GM18870 (cell line): ENCODE measurements around the gene PMEPA1.

Experiments used
- ATAC-seq: cut with Tn5 transposase; IDR thresholded peaks from one replicate; pipeline ENCODE4 v1.9.1; 2021; ENCODE audit warnings: moderate library complexity; ENCODE audit not compliant: unreplicated experiment

PMEPA1 gene

DNA sequence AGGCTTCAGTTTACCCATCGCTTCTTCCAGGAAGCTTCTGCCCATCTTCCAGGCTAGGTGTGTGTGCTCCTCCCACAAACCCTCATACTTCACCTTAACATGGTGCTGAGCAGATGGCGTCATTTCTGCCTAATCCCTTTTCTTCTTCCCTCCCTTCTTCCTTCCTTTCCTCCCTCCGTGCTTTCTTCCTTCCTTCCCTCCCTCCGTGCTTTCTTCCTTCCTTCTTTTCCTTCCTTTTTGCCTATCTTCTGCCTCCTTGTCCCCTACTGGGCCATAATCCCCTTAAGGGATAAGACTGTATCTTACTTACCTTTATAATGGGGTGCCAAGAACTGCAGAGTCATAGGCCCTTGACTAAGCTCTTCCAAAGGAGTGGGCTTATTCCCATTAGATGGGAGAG is 27.5 kb upstream of the PMEPA1 start:
- no peak for ATAC-seq

DNA sequence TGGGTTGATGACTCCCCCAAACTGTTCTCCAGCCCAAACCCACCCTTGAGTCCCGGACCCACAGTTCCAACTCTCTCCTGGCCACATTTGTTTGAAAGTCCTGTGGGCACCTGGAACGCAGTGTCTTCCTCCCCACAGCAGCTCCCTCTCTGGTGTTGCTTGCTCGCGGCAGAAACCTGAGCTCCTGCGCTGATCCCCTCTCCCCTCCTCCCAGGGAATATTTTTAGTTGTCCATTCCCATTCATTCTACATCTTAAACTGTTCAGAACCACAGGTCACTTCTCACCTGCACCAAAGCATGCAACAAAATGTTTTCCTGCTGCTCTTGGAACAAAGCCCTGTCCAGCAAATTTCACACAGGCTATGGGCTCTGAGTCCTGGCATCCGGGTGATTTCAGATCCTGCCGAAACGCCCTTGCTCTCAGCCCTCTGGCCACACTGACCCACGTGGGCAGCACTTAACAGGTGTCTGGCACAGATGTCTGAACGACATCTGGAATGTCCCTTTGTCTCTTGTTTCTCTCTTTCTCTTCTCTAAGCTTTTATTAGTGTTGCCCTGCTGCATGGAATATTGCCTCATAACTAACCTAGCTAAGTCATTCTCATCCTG is 27.0 kb upstream of the PMEPA1 start:
- ATAC-seq, result no peak

DNA sequence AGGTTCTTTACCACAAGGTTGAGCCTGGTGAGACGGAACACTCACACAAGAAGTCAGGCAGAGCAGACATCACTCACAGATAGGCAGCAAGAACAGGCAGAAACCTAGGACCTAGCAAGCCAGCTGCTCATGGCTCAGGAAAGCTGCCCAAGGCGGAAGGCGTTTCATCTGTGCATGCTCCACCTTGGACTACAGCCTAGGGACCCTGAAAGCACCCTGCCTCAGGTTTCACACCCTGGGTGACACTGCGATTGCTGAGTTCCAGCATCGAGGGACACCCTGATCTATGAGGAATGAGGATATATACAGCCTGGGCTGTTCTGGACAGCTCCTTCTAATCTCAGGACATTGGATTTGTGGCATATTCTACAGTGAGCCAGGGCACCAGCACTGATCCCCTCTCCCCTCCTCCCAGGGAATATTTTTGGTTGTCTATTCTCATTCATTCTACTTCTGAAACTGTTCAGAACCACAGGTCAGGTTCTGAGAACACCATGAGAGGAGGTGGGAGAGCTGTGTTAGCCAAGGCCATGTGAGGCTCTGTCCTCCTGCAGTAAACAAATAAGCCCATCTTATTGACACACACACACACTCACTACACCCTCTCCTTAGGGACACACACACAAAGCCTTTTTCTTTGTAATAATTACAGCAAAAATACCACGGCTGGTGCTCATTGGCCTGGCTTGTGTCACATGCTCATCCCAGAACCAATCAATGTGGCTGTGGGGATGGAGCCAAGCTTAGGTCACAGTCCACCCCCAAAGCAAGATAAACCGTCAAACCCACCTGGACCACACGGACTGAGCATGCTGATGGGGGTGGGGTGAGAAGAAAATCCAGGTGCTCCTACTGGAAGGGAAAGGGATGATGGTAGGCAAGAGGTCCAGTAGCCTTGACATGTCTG is 26.3 kb upstream of the PMEPA1 start:
- no peak for ATAC-seq

DNA sequence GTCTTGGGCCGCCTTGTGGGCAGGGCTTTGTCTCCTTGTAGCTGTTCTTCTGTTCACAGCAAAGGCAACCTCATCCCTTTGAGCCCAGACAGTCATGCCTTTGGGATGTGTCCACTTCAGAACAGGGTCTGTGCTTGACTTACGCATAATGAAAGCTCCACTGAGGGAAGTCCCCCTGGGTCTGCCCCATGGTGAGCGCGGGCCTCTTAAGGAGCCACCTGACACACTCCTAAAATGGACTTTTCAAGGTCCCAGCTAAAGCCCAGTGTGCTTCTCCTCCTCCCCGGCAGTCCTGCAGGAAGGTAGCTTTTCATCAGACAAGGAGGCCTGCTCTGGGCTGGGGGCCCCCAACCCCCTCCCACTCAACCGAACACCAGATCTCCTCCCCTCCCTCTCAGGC is 24.9 kb upstream of the PMEPA1 start:
- no peak for ATAC-seq

DNA sequence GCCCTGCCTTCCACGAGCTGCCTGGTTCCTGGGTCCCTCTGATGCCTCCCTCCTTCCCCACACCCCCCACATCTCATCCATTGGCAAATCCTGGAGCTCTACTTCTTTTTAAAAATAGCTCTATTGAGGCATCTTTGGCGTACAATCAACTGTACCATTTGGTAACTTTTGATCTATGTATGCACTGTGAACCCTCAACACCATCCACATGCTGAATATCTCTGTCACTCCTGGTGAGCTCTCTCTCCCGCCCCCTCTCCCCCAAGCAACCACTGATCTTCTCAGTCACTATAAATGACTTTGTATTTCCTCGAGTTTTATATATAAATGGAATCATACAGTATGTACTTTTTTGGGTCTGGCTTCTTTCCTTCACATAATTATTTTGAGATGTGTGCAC is 22.4 kb upstream of the PMEPA1 start:
- no peak for ATAC-seq

DNA sequence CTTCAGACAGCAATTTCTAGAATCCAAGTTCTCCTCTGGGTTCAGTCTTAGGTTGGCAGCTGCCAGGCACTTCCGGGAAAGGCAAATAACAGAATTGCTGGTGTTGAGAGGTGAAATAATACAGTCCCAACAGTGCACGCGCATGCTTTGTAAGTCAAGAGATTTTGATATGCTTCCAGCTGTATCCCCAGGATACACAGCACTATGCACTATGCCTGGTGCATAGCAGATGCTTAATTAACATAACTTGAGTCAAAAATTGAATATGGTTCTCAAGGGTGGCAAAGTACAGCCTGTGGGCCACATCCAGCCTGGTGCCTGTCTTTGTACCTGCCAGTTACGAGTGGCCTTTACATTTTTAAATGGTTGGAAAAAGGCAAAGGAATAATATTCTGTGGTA is 18.9 kb upstream of the PMEPA1 start:
- no peak for ATAC-seq

DNA sequence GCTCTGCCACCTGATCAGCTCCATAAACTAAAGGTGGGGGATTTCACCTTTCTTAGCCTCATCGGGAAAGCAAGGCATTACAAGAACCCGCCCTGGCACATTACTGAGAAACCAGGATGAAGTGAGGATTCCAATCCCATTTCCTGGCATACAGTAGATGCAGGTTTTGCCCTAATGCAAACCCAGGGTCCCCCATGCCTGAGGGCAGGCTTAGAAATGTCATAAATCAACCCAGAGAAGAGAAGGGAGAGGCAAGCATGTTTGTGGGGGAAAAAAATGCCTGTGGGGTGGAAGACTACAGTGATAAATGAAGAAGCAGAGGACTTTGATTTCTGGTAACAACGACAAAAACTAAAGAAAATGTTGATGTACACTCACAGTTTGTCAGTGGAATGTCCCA is 18.0 kb upstream of the PMEPA1 start:
- ATAC-seq, result no peak

DNA sequence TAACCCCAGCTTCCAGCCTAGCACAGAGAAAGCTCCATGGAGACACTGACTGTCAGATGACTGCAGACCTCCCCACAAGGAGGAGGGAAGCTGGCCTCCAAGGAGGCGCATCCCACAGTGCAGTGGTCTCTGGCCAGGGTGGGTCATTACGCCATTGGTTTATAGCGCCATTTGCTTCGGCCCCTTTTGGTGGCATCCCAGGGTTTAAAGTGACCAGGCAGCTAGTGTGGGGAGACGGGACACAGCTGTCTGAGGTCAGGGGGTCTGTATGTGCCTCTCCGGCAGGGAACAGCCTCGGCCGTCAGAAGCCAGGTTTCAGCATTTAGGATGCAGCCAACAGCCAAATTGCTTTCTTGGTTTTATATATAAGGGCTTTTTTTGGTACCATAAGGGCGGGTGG is 15.8 kb upstream of the PMEPA1 start:
- ATAC-seq, result no peak

DNA sequence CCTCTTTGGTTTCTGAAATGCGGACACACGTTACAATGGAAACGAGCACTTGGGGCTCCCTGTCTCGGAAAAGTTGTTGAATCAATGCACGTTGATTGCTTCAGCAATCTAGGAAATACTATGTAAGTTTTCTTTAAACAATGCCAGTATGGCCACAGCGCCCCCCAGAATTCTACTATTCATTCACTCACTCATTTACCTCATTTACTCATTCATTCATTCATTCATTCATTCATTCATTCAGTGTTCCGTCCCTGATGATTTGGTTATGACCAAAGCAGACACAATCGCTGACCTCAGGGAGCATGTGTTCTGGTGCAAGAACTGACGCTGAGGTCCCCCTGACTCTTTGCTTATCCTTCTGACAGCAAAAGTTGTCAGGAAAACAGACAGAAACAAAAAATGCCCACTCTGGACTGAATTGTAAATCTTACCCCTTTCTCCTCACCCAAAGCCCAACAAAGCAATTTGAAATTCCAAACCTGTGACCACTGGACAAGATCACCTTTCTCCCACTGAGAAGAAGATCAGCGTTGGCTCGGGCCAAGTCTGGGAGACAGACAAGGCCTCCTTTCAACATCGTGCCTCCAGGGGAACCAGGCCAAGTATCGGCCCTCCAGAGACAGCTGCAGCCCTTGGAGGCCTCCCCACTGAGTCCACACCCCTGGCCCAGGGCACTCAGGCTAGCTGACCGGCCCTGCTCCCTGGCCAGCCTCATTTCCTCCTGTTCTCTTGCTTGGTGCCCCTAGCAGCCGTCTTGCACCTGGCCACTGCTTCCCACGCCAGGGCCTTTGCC is 15.0 kb upstream of the PMEPA1 start:
- ATAC-seq, result no peak

DNA sequence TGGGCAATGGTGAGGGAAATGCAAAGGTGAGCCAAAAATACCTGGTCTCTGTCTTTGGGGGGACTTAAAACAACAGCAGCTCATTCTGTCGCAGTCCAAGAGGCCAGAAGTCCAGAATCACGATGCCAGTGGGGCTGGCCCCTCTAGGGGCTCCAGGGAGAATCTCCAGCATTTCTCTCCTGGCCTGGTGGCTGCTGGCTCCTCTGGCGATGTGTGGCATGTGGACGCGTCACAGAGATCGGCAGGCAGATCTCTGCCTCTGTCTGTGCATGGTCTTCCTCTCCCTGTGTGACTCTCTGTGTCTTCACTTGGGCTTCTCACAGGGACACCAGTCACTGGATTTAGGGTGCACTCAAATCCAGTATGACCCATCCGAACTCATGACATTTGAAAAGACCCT is 14.0 kb upstream of the PMEPA1 start:
- ATAC-seq, result no peak

DNA sequence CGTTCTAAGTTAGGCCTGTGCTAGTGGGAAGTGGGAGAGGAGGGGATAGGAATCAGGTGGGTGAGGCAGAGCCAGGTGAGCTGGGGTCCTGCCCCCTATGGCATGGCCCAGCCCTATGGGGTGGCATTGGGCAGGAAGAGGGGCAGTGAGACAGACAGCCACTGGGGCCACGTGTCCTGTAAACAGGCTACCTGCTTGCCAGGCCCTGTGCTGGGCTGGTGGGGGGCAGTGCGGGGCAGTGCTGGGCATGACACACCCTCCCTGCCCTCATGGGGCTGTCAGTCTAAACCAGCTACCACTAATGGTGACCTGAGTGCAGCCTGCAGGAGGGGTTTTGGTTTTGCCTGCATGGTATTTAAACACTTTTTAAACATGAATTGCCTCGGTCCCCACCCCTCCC is 10.1 kb upstream of the PMEPA1 start:
- no peak for ATAC-seq

DNA sequence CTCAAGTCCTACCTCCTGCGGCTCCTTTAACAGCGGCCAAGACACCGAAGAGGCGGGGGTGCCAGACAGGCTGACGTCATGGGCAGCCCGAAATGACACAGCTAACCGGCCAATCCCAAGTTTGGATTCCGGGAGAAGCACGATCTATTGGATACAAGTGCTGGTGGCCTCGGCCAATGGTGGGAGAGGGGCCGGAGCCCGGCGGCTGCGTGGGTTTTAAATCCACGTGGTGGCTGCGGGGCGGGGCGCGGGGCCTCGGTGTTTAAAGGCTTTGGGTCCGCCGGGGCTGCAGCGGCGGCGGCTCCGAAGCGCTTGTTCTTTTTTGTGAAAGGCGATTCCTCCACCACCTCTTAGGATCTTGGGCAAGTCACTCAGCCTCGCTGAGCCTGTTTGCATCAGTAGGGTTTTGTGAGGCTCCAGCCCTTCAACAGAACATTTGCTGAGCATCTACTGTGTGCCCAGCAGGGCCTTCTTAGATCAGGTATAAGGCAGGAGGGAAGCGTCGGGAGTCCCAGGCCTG is 8.7 kb upstream of the PMEPA1 start:
- peak; percentile 93 for ATAC-seq

DNA sequence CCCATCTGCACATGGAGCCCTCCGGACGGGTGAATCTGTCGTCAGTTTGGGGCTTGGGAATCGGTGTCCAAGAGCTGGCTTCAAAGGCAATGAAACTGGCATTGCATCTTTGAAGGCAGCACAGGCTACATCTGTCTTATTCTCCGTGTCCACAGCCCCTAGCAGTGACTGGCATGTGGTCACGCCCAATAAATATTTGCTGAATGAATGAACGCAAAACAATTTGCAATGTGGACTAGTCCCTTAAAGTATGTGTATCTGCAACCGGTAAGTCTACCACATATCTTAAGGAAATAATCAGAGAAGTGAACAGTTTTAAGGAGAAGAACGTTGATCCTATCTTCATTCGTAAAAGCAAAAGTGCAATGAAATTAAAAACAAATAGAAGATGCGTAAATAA is 8.0 kb upstream of the PMEPA1 start:
- no peak for ATAC-seq

DNA sequence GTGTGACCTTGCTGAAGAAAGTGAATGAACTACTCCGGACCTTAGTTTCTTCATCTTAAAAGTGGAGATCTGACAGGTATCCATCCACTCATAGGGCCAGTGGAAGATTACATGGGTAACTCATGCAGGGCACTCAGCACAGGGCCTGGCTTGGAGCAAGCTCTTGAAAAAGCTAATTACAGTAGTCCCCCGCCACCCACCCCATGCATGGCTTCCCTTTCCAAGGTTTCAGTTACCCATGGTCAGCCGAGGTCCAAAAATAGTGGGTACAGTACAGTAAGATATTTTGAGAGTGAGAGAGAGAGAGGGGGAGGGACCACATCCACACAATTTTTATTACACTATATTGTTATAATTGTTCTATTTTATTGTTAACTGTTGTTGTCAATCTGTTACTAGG is 7.1 kb upstream of the PMEPA1 start:
- ATAC-seq, result no peak

DNA sequence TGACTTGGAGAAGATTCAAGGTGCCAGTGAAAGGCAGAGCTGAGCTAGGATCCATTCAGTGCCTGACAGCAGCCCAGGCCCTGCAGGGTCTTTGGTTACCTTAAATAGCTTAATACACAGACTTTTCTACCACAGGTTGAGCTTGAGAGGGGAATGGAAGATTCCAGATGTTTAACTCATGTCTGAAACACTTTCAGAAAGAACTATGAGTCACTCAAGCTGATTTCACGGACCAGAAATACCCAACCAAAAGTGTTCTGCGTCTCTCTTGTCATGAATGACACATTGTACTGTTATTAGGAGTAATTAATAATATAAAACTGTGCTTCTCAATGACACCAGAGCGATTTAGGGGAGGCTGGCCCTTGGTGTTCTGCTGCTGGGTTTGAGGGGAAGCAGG is 6.4 kb upstream of the PMEPA1 start:
- no peak for ATAC-seq

DNA sequence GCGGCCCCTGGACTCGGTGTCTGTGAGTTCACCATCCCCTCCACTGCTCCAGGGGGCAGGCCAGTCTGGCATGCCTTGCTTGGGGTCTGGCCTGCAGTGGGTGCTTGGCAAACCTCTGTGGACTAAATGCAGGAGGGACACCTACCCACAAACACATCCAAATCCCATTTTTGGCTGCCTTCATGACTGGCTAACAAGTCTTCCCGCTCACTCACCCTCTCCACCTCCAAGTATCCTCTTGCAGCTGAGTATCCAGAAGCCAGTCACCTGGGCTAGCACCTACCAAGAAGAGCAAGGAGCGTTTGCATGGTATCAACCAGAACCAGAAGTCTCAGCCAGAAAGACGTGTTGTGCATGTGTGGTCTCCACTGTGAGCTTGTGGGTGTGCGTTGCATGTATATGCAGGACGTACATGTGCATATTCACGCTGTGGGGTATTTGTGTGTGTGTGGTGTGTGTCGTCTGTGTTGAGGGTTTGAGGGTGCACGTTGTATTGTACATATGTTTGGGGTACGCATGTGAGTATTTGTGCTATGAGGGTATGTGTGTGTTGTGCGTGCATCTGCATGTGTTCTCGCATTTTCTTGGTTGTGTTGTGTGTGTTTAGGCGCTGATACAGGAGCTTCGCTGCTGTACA is 5.6 kb upstream of the PMEPA1 start:
- no peak for ATAC-seq

DNA sequence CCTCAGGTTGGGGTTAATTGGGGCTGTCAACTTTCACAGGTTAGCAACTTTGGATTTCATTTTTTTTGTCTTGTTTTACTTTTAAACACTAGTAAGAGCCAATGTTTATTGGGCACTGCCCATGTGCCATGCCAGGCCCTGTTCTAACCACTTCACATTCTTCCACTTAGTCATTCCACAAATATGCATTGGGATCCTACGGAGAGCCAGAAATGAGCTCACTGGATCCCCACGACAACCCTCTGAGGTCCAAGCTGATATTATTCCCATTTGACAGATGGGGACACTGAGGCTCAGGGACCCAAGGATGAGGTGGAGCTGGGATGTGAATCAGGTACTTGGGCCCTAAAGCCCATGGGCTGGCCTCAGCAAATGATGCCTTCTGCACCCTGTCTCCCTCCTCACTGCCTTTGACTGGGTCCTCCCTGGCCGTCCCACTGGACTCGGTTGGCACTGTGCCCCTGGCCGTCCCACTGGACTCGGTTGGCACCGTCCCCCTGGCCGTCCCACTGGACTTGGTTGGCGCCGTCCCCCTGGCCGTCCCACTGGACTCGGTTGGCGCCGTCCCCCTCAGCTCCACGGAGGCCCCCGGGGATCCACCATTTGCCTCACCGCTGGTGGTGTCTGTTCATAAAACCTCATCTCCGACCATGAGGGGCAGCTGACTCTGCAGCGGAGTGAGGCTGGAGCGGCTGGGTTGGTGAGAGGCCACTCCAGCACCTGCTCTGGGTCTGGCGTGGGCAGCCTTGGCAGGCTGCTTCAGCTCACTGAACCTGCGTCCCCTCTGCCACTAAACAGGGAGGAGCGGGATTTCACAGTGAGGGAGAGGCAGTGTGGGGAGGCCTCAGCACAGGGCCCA is 4.8 kb upstream of the PMEPA1 start:
- no peak for ATAC-seq

DNA sequence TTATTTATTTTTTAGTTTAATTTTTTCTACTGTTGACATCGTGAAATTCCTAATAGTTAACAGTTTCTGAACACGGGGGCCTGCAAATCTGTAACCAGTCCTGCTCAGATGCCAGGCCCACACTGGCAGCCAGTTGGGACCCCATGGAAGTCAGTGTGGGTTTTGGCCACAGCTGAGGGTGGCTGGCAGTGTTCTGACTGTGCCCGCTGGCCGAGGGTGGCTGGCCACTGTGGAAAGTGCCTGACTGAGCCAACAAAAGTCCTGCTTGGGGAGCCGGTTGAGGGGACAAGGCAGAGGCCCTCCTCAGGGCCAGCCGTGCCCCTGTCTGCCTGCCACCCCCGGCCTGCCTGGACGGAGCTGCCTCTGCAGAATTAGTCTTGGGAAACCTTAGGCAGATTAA is 4.1 kb upstream of the PMEPA1 start:
- ATAC-seq, result no peak

DNA sequence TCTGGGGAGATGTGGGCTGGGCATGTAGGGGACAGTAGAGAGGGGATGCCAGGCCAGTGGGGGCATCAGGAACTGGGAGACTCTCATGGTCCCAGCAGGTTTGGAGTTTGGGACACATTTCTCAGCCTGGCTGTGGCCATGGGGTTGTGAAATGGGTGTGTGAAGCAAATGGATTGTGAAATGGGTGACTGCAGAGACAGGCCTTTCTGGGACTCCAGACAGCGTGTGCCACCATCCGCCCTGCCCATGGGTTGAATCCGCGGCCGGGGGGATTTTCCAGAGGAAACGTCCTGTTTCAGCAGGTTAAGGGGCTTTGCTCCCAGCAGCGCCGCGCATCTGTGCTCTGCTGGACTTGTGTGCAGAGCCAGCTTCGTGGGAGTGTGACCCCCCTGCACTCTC is 3.7 kb upstream of the PMEPA1 start:
- ATAC-seq, result no peak

DNA sequence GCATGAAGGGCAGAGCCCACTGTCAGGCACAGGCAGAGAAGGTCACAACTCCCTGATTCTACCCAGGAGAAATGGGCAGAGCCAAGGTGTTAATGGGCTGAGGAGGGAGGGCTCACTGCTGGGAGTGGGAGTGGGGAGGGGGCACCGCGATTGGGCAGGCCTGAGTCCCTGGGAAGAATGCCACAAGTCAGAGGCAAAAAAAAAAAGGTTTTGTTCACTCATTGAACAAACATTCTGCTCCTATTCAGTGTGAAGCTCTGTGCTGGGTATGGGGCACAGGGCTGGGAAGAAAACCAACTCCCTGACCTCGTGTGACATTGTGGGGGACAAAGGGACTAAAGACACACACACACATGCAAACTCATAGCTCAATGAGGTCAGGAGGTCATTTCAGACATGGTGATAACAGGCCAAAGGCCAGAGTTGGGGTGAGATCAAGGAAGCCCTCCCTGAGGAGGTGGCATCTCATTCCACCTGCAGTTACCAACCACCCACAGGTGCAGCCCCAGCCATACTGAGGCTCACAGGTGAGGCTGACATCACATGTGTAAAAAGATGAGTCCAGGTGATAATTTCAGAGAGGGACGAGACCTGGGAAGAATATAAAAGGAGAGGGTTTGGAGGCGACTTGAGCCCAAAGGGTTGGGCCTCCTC is 3.2 kb upstream of the PMEPA1 start:
- ATAC-seq, result no peak
